Parathyroid adenoma (tissue), 2 donors: ENCODE results near the gene TRNT1.

Source experiments
- H2AFZ ChIP-seq: fragments of 300-600 bp; sonication (generic); one replicate; pipeline ENCODE4 v1.7.0; 2017; ENCODE audit warnings: antibody characterized with exemption, mild to moderate bottlenecking
- H3K27ac ChIP-seq: fragments of 300-600 bp; sonication (generic); one replicate; pipeline ENCODE4 v1.7.0; 2017
- H3K27me3 ChIP-seq: fragments of 300-600 bp; sonication (generic); one replicate; pipeline ENCODE4 v1.7.0; 2017; ENCODE audit warnings: low read length; ENCODE audit not compliant: control insufficient read depth, insufficient read depth
- H3K36me3 ChIP-seq: fragments of 300-600 bp; sonication (generic); one replicate; pipeline ENCODE4 v1.7.0; 2017; ENCODE audit warnings: low read length; ENCODE audit not compliant: control insufficient read depth, insufficient read depth
- H3K4me1 ChIP-seq: fragments of 300-600 bp; sonication (generic); one replicate; pipeline ENCODE4 v1.7.0; 2017; ENCODE audit warnings: control low read depth
- H3K4me2 ChIP-seq: fragments of 300-600 bp; sonication (generic); one replicate; pipeline ENCODE4 v1.7.0; 2017; ENCODE audit warnings: low read length
- H3K4me3 ChIP-seq: fragments of 300-600 bp; sonication (generic); one replicate; pipeline ENCODE4 v1.7.0; 2017; ENCODE audit warnings: low read depth, low read length
- H3K79me2 ChIP-seq: fragments of 300-600 bp; sonication (generic); one replicate; pipeline ENCODE4 v1.7.0; 2017; ENCODE audit warnings: control low read depth
- H3K9ac ChIP-seq: fragments of 300-600 bp; sonication (generic); one replicate; pipeline ENCODE4 v1.7.0; 2017; ENCODE audit warnings: mild to moderate bottlenecking
- H3K9me3 ChIP-seq: fragments of 300-600 bp; sonication (generic); one replicate; pipeline ENCODE4 v1.7.0; 2017; ENCODE audit warnings: low read length; ENCODE audit not compliant: control insufficient read depth
- CTCF ChIP-seq: fragments of 300-600 bp; sonication (generic); IDR thresholded peaks from one replicate; pipeline ENCODE4 v1.7.0; 2017; ENCODE audit warnings: antibody characterized with exemption, mild to moderate bottlenecking
- donor health status: primary hyperparathyroidism.

The TRNT1 gene

GRCh38 chr3:3084890-3085289, 41.9 kb upstream of the TRNT1 start:
- Histone ChIP-seq H3K27ac (no peak overlapping the region), H2AFZ (no peak overlapping the region), H3K4me1 (no peaks in the 10 kb centered on the region), H3K9ac (no peak overlapping the region), H3K36me3 (no peaks in the 10 kb centered on the region), H3K27me3 (no peaks in the 10 kb centered on the region), H3K4me3 (no peak overlapping the region), H3K9me3 (no peaks in the 10 kb centered on the region), H3K79me2 (no peaks in the 10 kb centered on the region), H3K4me2 (no peak overlapping the region)
- no peak for TF ChIP-seq CTCF

- Histone ChIP-seq H3K79me2 (no peaks in the 10 kb centered on the region), H3K9me3 (no peaks in the 10 kb centered on the region), H3K9ac (no peak overlapping the region), H2AFZ (no peak overlapping the region), H3K36me3 (no peaks in the 10 kb centered on the region), H3K4me2 (no peak overlapping the region), H3K4me1 (no peaks in the 10 kb centered on the region), H3K27me3 (no peaks in the 10 kb centered on the region), H3K4me3 (no peak overlapping the region), H3K27ac (no peak overlapping the region)
- no peak for TF ChIP-seq CTCF
Measured at GRCh38 chr3:3085782-3086181, 41.0 kb upstream of the TRNT1 start.

DNA sequence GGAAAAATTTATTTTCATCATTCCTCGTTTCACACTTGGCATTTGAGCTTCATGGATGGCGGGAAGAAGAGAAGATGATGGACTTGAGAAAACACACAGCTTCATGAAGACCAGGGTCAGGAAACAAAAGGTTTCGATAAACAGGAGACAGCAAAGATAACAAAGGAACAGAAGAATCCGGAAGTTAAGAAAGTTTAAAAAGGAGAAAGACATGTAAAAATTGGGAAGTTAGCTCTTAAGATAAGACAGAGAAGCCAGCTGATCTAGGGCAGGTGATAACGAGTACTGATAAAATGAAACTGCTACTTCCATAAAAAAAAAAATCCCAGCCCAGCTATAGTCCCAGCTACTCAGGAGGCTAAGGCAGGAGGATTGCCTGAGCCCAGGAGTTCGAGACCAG, 40.5 kb upstream of the TRNT1 start:
- Histone ChIP-seq H3K9ac (no peak overlapping the region), H3K79me2 (no peaks in the 10 kb centered on the region), H3K36me3 (no peaks in the 10 kb centered on the region), H3K4me1 (no peaks in the 10 kb centered on the region), H3K27me3 (no peaks in the 10 kb centered on the region), H3K27ac (no peak overlapping the region), H3K4me2 (no peak overlapping the region), H3K4me3 (no peak overlapping the region), H2AFZ (no peak overlapping the region), H3K9me3 (no peaks in the 10 kb centered on the region)
- TF ChIP-seq CTCF: no peak

- H3K79me2 ChIP-seq: no peaks in the 10 kb centered on the region
- H3K9me3 ChIP-seq: no peaks in the 10 kb centered on the region
- no peaks in the 10 kb centered on the region for H3K4me1 ChIP-seq
- no peak overlapping the region for H3K4me3 ChIP-seq
- H3K9ac ChIP-seq: no peak overlapping the region
- no peak overlapping the region for H3K4me2 ChIP-seq
- no peaks in the 10 kb centered on the region for H3K27me3 ChIP-seq
- no peaks in the 10 kb centered on the region for H3K36me3 ChIP-seq
- H2AFZ ChIP-seq: no peak overlapping the region
- H3K27ac ChIP-seq: no peak overlapping the region
- no peak for TF ChIP-seq CTCF
Measured at GRCh38 chr3:3087279-3087678, 39.5 kb upstream of the TRNT1 start.

- Histone ChIP-seq H2AFZ (no peak overlapping the region), H3K79me2 (no peaks in the 10 kb centered on the region), H3K9me3 (no peaks in the 10 kb centered on the region), H3K9ac (no peak overlapping the region), H3K4me1 (no peaks in the 10 kb centered on the region), H3K27me3 (no peaks in the 10 kb centered on the region), H3K4me3 (no peak overlapping the region), H3K36me3 (no peaks in the 10 kb centered on the region), H3K4me2 (no peak overlapping the region), H3K27ac (no peak overlapping the region)
- TF ChIP-seq CTCF: no peak
Measured at GRCh38 chr3:3087716-3088465, 38.8 kb upstream of the TRNT1 start.
